ENCODE measurements around the gene TDRD1. TPM values are rescaled to one million over a fixed set of nuclear protein-coding genes. Genes with fewer than 3 reads are reported as not detected.

TDRD1 gene
- total RNA-seq, 2 experiments from 2014 or later = 0.05 to 0.16 TPM

- peaks cover 9% of the 10 kb centered on the region for H3K27me3 Mint-ChIP-seq
- no peak overlapping the region for H3K4me3 Mint-ChIP-seq
- DNase-seq (no peak), ATAC-seq (no peak)
- ChIA-PET POLR2A (no interaction called here), CTCF (interaction anchor here (1.3 kb wide), 1 partner anchor 15 kb away, joined by 4 read pairs; the partner anchor contains the start of gene CCDC186)
- no peak overlapping the region for H3K27ac Mint-ChIP-seq
- H3K9me3 Mint-ChIP-seq = no peaks in the 10 kb centered on the region
- TF ChIP-seq CTCF (IDR thresholded peaks at IDR 0.05) = no peak
- H3K4me1 Mint-ChIP-seq (ENCODE audit: low read depth) = no peaks in the 10 kb centered on the region
- H3K36me3 Mint-ChIP-seq (ENCODE audit: low read depth) = no peaks in the 10 kb centered on the region
- intact Hi-C loops (cut with micrococcal nuclease) = no loop called here
These were observed 10.5 kb downstream of the TDRD1 start for GRCh38 chr10:114189700-114190099.

- Mint-ChIP-seq H3K36me3 (ENCODE audit: low read depth) (no peaks in the 10 kb centered on the region), H3K9me3 (no peaks in the 10 kb centered on the region), H3K4me1 (ENCODE audit: low read depth) (peaks cover 7% of the 10 kb centered on the region), H3K4me3 (no peak overlapping the region), H3K27ac (no peak overlapping the region), H3K27me3 (peaks cover 15% of the 10 kb centered on the region)
- ChIA-PET POLR2A (interaction anchor here (1.0 kb wide), 1 partner anchor 21 kb away, joined by 3 read pairs; the partner anchor contains the start of gene CCDC186), CTCF (no interaction called here)
- TF ChIP-seq CTCF (IDR thresholded peaks at IDR 0.05) = no peak
- intact Hi-C loops (cut with micrococcal nuclease) = no loop called here
- DNase-seq (no peak), ATAC-seq (peak; percentile 65)
These were observed 15.9 kb downstream of the TDRD1 start for GRCh38 chr10:114195079-114195478.

- POLR2A ChIA-PET = no interaction called here
- no peak for DNase-seq
- H3K27me3 Mint-ChIP-seq = peaks cover 18% of the 10 kb centered on the region
These were observed 20.1 kb downstream of the TDRD1 start for GRCh38 chr10:114199239-114199638.

GRCh38 chr10:114202812-114203211 is 23.7 kb downstream of the TDRD1 start:
- Mint-ChIP-seq H3K36me3 (ENCODE audit: low read depth) (no peaks in the 10 kb centered on the region), H3K27me3 (peaks cover 8% of the 10 kb centered on the region), H3K4me1 (ENCODE audit: low read depth) (no peaks in the 10 kb centered on the region), H3K9me3 (no peaks in the 10 kb centered on the region), H3K27ac (no peak overlapping the region), H3K4me3 (no peak overlapping the region)
- CTCF ChIA-PET = interaction anchor here (0.8 to 1.2 kb wide), 2 partner anchors 9 to 44 kb away, joined by 3 read pairs; no protein-coding TSS in a partner anchor
- no peak for ATAC-seq
- no peak for DNase-seq
- intact Hi-C loops (cut with micrococcal nuclease) = no loop called here
- POLR2A ChIA-PET = interaction anchor here (0.6 to 0.7 kb wide), 2 partner anchors 55 to 107 kb away, joined by 3 read pairs; no protein-coding TSS in a partner anchor
- no peak for TF ChIP-seq CTCF (IDR thresholded peaks at IDR 0.05)

More at GRCh38 chr10:114199239-114199638, 20.1 kb downstream of the TDRD1 start:
- H3K4me3 Mint-ChIP-seq = no peak overlapping the region
- no peak for TF ChIP-seq CTCF (IDR thresholded peaks at IDR 0.05)
- no peaks in the 10 kb centered on the region for H3K36me3 Mint-ChIP-seq (ENCODE audit: low read depth)
- no peak overlapping the region for H3K27ac Mint-ChIP-seq
- intact Hi-C loops (cut with micrococcal nuclease) = no loop called here
- no peaks in the 10 kb centered on the region for H3K9me3 Mint-ChIP-seq
- CTCF ChIA-PET = no interaction called here
- ATAC-seq = no peak
- peaks cover 7% of the 10 kb centered on the region for H3K4me1 Mint-ChIP-seq (ENCODE audit: low read depth)

GRCh38 chr10:114206902-114207301 is 27.7 kb downstream of the TDRD1 start:
- peaks cover 11% of the 10 kb centered on the region for H3K27me3 Mint-ChIP-seq
- no peak for DNase-seq
- H3K36me3 Mint-ChIP-seq (ENCODE audit: low read depth) = no peaks in the 10 kb centered on the region
- no peak overlapping the region for H3K27ac Mint-ChIP-seq
- H3K4me3 Mint-ChIP-seq = no peak overlapping the region
- CTCF ChIA-PET = no interaction called here
- no peaks in the 10 kb centered on the region for H3K4me1 Mint-ChIP-seq (ENCODE audit: low read depth)
- no peak for ATAC-seq
- TF ChIP-seq CTCF (IDR thresholded peaks at IDR 0.05) = no peak
- POLR2A ChIA-PET = no interaction called here
- intact Hi-C loops (cut with micrococcal nuclease) = no loop called here
- no peaks in the 10 kb centered on the region for H3K9me3 Mint-ChIP-seq
